Cardiac muscle cell (in vitro differentiated cells and primary cell): ENCODE results near the gene NANOGP8. TPM values are rescaled to one million over a fixed set of nuclear protein-coding genes. Genes with fewer than 3 reads are reported as not detected.

Experiments
- DNase-seq, 2 donors: peaks; one replicate each; pipeline versions ENCODE4 v3.0.0 to v3.0.0-alpha.2; 2010 to 2017; ENCODE audit warnings: low read depth in 1 of 2, low spot score in 1 of 2
- H3K27ac ChIP-seq: fragments of 200-600 bp; sonication (generic); 2 replicates; pipeline ENCODE4 v1.5.1; 2016
- H3K27me3 ChIP-seq: fragments of 200-600 bp; sonication (generic); 2 replicates; pipeline ENCODE4 v1.6.0; 2016; ENCODE audit warnings: control low read depth
- H3K36me3 ChIP-seq: fragments of 200-600 bp; sonication (generic); 2 replicates; pipeline ENCODE4 v1.5.1; 2016; ENCODE audit warnings: control low read depth
- H3K4me1 ChIP-seq: fragments of 200-600 bp; sonication (generic); 2 replicates; pipeline ENCODE4 v1.8.1; 2017; ENCODE audit warnings: low read depth, mild to moderate bottlenecking, mixed run types
- H3K4me3 ChIP-seq: fragments of 200-600 bp; sonication (generic); 2 replicates; pipeline ENCODE4 v1.5.1; 2016; ENCODE audit warnings: mild to moderate bottlenecking
- H3K9me3 ChIP-seq: fragments of 200-600 bp; sonication (generic); 2 replicates; pipeline ENCODE4 v1.5.1; 2017; ENCODE audit warnings: low read depth, mild to moderate bottlenecking, control low read depth
- CTCF ChIP-seq: IDR thresholded peaks from 2 replicates; pipeline ENCODE4 v1.5.1; 2012; ENCODE audit warnings: low read depth, mild to moderate bottlenecking, low read length
- polyA plus RNA-seq: library from polyadenylated mRNA; unstranded; fragments of >200 nt; fragmentation: Nextera tagmentation; extraction: Ambion mirVana; gene quantifications from 2 replicates; pipeline ENCODE4 v1.2.1, GENCODE V29; 2016
- total RNA-seq: library from RNA; depleted of rRNA; stranded (reverse); fragments of >200 nt; gene quantifications from 2 replicates; pipeline ENCODE4 v1.2.3, GENCODE V29; 2016

NANOGP8 gene
- total and polyA plus RNA-seq, 2 experiments from 2014 or later = not detected

GRCh38 chr15:35055416-35056105 lies 29.5 kb downstream of the NANOGP8 start:
- no peak for DNase-seq
- no peaks in the 10 kb centered on the region for H3K4me1 ChIP-seq
- H3K4me3 ChIP-seq = no peak overlapping the region
- no peak overlapping the region for H3K27ac ChIP-seq
- H3K9me3 ChIP-seq = no peaks in the 10 kb centered on the region
- no peak for TF ChIP-seq CTCF
- no peaks in the 10 kb centered on the region for H3K36me3 ChIP-seq
- no peaks in the 10 kb centered on the region for H3K27me3 ChIP-seq

- DNase-seq = no peak
- TF ChIP-seq CTCF = no peak
- Histone ChIP-seq H3K27me3 (no peaks in the 10 kb centered on the region), H3K4me1 (no peaks in the 10 kb centered on the region), H3K9me3 (no peaks in the 10 kb centered on the region), H3K4me3 (no peak overlapping the region), H3K36me3 (no peaks in the 10 kb centered on the region), H3K27ac (no peak overlapping the region)
Measured at GRCh38 chr15:35054380-35054779, 30.7 kb downstream of the NANOGP8 start.

GRCh38 chr15:35047996-35048395 lies 37.1 kb downstream of the NANOGP8 start:
- Histone ChIP-seq H3K9me3 (no peaks in the 10 kb centered on the region), H3K4me3 (no peak overlapping the region), H3K27me3 (no peaks in the 10 kb centered on the region), H3K4me1 (no peaks in the 10 kb centered on the region), H3K27ac (no peak overlapping the region), H3K36me3 (no peaks in the 10 kb centered on the region)
- no peak for DNase-seq
- TF ChIP-seq CTCF = no peak

GRCh38 chr15:35047528-35047927 lies 37.6 kb downstream of the NANOGP8 start:
- no peak for DNase-seq
- no peaks in the 10 kb centered on the region for H3K27me3 ChIP-seq
- H3K4me3 ChIP-seq = no peak overlapping the region
- H3K9me3 ChIP-seq = no peaks in the 10 kb centered on the region
- no peaks in the 10 kb centered on the region for H3K36me3 ChIP-seq
- no peaks in the 10 kb centered on the region for H3K4me1 ChIP-seq
- no peak for TF ChIP-seq CTCF
- H3K27ac ChIP-seq = no peak overlapping the region

- H3K27me3 ChIP-seq = no peaks in the 10 kb centered on the region
- no peaks in the 10 kb centered on the region for H3K4me1 ChIP-seq
- no peak overlapping the region for H3K4me3 ChIP-seq
- no peak overlapping the region for H3K27ac ChIP-seq
- peak in 1 of 2 donors; percentile 4 for DNase-seq
- no peaks in the 10 kb centered on the region for H3K9me3 ChIP-seq
- no peaks in the 10 kb centered on the region for H3K36me3 ChIP-seq
- TF ChIP-seq CTCF = no peak
Measured at GRCh38 chr15:35043373-35044095, 41.6 kb downstream of the NANOGP8 start.
